NCI-H2081 (cell line): ENCODE data around the gene TANC1.

Source experiments
- DNase-seq, 2 experiments: peaks; one replicate each; lab custom pipeline; 2025; lab: John Stamatoyannopoulos, UW

TANC1 gene

GRCh38 chr2:159267921-159268320, 299.5 kb downstream of the TANC1 start:
- no peak for DNase-seq

DNA sequence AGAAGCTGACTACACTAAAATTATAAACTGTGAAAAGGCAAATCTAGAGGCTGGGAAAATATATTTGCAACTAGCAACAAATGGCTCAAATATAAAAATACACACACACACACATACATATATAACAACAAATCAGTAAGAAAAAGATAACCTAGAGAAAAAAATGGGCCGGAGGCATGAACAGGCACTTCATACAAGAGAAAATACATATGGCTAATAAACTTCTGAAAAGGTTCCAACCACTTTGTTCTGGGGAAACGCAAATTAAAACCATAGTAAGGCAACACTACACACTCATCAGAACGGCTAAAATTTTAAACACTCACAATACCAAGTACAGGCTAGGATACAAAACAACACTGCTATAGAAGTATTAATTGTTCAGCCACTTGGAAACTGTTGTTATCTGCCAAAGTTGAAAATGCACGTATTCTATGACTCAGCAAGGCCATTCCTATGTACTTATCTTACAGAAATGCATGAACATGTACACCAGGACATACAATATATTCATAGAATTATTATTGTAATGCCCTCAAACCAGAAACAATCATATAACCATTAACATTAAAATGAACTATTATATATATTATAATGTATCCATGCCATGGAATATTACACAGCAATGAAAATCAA, 302.4 kb downstream of the TANC1 start:
- DNase-seq = no peak

DNA sequence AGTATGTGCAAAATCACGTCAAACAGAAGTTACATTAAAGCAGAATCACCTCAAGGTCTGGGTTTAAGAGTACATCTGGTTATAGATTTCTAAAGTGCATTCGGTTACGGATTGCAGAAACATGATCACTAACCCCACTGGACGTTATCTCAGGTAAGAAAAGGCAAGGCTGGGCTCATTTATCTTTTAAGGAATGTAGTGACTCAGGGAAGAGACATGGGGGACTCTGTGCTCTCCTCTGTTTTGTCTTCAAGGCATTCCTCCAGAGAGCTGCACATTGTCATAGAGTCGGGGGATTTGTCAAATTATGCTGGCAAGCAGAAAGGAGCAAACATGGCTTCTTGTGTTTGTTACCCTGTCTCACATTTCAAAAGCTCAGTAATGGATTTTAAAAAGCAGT, 303.7 kb downstream of the TANC1 start:
- DNase-seq = no peak

DNA sequence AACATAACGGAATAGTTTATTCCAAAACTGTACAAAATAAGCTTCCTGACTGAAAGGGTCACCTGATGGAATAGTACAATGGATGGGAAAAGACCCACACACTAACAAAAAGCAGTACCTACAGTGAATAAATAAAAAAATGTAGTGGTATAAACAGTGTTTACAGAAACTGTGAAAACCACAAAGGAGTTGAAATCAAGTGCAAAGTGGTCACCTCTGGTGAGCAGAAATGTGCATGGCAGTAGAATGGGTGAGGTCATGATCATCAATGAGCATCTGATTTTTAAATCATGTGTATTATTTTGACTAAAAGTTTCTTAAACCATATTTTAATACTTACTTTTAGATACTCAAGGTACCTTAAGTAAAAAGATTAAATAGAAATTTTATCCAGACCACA, 306.7 kb downstream of the TANC1 start:
- DNase-seq = no peak

GRCh38 chr2:159279700-159280099, 311.3 kb downstream of the TANC1 start:
- DNase-seq = no peak

GRCh38 chr2:159281002-159281401, 312.6 kb downstream of the TANC1 start:
- no peak for DNase-seq
